Measurements from ENCODE around the gene USP22.

USP22 gene

DNA sequence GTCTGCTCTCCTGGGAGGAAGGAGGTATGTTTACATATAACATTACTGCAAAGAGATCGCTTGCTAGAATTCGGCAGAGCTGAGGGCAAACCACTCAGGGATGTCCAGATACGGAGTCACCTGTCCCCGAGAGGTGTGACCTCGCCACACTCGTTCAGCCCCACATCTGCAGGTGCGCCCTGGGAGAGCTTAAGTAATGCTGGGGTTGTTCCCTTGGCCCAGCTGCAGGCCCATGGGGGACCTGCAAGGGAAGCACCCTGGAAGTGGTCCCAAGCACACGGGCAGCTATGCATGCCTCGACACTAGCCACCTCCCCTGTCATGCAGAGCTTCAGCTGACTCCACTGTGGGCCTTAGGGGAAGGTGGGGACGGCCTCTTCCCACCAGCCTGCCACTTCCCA, 22.2 kb downstream of the USP22 start:
- no peak for DNase-seq (ENCODE audit: low read depth in 2 of 2)

DNA sequence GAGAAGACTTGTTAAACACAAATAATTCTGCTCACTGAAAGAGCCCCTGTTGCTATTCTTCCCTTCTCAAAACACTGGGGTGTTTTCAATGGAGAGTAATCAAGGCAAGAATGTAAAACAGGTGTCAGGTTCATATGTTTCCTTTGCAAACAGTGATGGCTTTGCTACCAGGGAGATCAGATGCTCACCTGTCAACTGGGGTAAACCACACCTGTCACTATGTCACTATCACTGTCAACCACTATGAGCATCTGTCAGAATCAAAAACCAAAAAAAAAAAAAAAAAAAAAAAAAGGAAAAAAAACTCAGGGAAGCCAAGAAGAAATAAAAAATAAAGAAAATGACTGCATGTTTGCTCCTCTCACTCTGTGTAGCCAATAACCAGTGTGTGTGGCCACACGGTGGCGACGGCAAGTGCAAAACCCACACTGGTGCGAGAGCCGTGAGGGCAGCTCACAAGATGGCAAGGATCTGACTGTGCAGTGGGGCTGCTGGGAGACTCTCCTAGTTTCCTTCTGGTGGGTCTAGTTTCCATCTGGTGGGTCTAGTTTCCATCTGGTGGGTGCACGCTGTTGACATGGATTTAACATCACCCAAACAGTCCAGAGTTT, 22.7 kb downstream of the USP22 start:
- DNase-seq (ENCODE audit: low read depth in 2 of 2): peak in 1 of 2 donors; percentile 11

DNA sequence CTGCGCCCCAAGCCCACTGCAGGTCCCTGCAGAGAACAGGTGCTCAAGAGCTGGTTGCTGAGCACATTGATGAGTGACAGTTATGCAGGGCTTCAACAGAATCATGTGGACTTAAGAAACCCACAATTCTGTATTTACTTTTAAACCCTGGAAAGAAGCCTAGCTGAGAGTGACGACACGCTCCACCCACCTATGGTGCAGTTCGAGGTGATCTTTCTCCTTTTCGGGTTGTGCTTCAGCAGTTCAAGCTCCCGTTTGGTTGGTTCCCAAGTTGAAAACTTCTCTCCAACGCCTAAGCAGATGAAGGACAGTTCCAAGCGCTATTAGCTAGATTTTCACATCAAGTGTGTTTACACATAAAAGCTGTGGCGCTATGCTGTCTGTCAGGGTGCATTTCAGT, 23.9 kb downstream of the USP22 start:
- no peak for DNase-seq (ENCODE audit: low read depth in 2 of 2)

DNA sequence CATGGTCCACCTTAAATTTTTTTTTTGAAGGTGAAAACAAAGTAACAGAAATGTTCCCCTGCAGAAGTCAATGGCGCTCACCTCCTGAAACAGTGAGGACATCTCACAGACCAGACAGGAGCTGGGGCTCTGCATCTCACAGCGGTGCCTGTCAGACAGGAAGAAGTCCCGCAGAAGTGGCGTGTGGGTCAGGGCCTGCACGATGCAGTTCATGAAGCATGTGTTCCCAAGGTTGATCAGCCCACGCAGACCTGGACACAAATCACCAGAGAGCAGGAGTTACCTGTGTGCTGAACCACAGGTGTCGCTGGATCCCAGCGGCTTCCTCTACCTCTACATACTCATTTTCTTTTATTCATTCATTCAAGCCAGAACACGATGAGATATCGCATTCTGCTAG, 24.9 kb downstream of the USP22 start:
- DNase-seq (ENCODE audit: low read depth in 2 of 2): no peak

DNA sequence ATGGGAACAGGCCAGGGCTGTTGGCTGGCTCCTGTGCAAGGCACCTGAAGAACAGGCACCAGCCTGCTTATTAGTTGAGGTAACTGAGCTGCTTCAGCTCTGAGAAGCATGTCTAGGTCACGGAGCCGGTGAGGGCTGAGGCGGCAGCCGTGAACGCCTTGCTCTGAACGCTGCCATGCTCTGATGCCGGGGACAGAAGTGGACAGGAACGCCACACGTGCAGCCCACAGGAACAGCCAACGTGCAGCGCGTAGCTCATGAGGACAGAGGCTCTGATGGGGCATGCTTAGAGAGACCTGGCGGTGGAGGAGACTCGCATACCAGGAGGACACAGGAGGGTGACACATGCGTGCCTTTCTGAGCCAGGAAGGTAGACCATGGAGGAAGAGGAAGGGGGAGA, 25.6 kb downstream of the USP22 start:
- no peak for DNase-seq (ENCODE audit: low read depth in 2 of 2)

DNA sequence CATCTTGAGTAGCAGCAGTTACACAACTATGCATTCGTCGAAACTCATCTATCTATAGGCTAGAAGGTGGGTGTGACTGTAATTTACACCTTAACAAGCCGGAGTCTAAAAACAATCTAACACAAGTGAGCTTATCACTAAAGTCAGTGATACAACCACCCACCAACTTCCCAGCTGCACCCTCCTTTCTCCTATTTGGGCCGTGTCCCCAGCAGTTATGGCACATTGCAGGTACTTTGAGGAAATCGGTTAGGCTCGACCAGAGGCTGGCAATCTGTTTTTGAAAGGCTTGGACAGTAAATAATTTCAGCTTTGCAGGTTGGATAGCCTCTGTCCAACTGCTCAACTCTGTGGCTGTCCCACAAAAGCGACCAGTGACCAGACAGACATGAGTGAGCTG, 26.0 kb downstream of the USP22 start:
- no peak for DNase-seq (ENCODE audit: low read depth in 2 of 2)

DNA sequence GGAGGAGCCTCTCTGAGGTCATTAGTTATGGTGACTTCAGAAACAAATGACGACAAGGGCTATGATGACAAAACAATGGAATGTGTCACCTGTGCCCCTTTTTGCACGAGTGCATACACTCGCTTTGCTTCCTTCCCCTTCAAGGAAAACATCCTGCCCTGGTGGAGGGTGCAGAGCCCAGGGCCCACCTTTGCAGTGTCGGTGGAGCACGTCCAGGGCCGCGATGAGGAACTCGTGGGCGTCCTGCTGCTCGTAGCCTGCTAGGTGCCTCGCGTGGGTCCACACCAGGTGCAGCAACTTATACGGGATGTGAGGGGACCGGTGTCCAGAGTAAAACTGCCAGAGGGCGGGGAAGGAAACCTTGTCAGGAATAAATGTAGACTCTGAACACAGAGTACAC, 27.2 kb downstream of the USP22 start:
- no peak for DNase-seq (ENCODE audit: low read depth in 2 of 2)

DNA sequence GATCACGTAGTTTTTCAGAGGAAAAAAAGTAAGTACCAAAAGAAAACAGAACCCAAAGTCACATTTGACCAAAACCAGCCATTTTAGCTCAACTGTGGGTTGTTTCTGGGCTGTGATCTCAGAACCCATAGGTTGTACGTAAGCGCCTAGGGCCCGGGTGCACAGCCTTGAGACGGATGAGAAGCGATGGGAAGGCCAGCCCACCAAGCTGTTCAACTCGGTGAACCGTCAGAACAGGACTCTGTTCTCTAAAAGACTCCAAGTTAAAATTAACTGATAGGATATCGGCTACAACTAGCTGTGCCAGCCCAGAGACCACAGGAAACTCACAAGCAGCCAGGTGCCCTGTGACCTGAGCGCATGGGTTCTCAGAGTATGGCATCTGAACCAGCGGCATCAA, 28.3 kb downstream of the USP22 start:
- DNase-seq (ENCODE audit: low read depth in 2 of 2): no peak

DNA sequence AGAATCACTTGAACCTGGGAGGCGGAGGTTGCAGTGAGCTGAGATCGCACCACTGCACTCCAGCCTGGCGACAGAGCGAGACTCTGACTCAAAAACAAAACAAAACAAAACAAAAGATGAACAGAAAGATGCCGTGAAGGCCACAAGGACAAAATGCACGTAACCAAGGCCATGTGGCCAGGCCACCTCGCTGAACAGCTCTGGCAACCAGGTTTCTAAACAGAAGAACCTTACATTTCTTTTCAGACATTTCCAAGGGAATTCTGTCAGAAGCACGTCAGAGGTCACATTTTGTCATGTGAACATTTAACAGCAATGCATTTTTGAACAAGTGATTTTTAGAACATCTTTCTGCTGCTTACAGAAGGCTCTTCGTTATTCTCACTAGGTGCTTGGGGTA, 28.8 kb downstream of the USP22 start:
- no peak for DNase-seq (ENCODE audit: low read depth in 2 of 2)

DNA sequence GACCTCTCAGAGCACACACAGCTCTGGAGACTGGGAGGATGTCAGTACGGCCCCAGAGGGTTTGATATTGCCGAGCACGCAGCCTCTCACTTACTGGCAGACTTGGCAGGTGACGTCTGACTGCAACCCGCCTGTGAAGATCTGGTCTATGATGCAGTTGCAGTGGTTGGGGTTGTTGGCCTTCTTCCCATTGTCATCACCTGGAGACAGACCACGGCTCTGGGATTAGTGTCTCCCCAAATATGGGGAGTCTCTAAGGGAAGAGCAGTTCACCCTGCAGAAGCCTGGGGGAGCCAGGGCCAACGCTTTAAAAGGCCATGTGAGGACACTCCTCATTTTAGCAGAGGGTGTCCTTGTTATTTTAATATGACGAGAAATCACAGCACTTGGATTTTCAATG, 30.1 kb downstream of the USP22 start:
- DNase-seq (ENCODE audit: low read depth in 2 of 2): no peak

DNA sequence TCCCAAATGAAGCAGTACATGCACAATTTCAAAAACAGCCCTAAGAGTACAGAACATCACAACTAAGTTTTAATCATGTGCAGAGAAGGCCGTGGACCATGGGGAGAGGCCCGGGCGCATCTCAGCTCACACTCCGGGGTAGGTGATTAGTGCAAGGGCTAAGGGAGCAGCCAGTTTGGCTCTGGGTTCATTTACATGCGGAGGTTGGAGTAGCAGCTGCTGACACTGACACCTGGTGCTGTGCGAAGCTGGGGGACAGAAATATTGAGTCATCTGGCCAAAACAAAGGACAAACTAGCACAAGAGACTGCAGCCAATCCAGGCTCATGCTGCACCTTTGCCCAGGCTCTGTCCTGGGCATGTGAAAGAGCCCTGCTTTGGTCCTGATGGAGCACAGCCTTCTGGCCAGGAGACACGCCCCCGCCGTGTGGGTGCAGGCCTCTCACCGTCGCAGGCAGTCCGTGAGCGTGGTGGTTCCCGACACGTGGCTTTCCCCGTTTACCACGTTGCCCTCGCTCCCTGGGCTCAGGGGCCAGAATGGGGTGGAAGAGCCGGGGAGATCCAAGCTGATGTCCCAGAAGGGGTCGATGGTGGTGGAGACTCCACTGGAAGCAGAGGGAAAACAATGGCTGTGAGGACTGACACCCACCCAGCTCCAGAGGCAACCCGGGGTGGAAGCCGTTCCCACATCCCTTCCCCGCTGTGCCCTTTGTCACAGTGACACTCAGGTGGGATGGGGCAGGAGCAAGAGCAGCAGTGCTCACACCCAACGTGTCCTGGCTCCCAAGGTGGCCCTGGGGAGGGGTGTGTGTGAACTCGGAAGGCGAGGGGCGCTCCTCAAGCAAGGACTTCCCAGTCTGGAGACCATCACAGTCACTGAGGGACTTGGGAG, 31.9 kb downstream of the USP22 start:
- DNase-seq (ENCODE audit: low read depth in 2 of 2): no peak

DNA sequence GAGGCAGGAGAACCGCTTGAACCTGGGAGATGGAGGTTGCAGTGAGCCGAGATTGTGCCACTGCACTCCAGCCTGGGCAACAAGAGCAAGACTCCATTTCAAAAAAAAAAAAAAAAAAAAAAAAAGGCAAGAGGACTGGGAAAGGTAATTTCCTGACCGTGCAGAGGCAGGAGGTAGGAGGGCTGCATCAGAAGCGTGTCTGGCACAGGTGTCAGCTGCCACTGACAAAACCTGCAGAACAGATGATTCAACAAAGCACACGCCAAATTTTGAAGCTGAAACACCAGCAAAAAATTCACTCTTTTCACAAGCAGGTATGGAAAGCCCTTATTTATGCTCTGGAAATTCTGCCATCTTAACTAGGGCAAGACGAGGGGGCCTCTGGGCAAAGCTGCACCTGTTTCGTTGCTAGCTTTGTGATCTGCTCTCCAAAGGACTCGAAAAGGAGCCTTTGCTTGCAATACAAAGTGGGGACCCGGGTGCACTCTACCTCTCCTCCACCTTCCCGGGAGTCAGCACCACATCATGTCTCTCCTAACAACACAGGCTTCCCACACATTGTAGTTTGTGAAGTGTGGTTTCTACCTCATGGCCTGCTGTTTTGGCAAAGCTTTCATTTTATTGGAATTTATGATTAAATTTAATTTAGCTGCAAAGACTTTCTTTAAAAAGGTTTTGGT, 33.7 kb downstream of the USP22 start:
- DNase-seq (ENCODE audit: low read depth in 2 of 2): no peak

DNA sequence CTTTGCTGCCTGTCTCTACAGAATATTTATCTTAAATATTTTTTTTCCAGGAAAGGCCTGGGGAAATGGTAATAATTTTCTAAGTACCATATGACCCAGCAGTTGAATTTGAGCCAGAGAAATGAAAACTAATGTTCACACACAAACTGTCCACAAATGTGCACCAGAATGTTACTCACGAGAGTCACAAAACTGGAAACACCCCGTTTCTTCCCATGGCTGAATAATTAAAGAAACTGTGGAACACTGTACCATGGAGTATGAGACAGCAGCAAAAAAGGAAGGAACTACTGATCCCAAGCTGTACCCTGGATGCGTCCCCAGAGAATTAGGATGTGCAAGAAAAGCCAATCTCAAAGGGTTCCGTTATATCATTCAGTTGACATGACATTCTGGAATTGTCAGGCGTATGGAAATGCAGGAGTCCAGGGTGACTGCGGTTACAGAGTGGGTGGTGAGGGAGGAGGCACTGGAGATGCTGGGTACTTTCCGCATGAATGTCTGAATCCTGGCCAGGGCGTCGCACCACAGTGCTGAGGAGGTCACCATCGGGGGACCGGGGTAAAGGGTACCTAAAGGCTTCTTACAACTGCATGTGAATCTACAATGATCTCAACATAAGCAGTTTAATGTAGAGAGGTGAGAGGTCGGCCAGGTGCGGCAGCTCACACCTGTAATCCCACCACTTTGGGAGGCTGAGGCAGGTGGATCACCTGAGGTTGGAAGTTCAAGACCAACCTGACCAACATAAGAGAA, 34.5 kb downstream of the USP22 start:
- DNase-seq (ENCODE audit: low read depth in 2 of 2): no peak

DNA sequence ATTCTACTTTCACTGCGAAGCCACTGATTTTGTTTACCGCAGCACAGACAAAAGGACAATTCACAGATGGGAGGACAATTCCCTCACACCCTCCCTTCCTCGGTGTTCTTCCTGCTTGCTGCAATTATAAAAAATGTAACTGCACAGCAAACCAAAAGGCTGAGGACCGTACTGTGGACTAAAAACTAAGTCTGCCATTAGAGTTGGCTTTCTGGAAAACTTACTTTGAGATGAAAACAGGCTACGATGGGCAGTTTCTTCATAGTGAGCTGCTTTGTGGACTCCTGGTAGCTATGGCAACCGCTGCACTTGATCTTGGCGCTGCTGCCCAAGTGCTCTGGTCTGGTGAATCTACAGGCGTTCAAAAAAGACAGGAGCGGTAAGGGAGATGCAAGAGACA, 35.2 kb downstream of the USP22 start:
- DNase-seq (ENCODE audit: low read depth in 2 of 2): no peak

DNA sequence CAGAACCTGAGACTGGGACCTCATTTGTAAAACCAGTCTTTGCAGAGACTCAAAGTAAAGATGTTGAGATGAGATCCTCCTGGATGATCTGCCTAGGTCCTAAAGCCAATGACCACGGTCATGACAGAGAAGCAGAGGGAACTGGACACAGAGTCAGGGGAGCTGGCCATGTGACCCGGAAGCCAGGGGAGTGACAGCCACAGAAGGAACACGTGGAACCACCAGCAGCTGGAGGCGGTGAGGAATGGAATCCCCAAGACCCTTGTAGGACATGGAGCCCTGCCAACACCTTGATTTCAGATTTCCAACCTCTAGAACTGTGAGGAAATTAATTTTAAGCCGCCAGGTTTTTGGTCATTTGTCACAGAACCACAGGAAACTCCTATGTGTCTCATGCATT, 37.0 kb downstream of the USP22 start:
- no peak for DNase-seq (ENCODE audit: low read depth in 2 of 2)

DNA sequence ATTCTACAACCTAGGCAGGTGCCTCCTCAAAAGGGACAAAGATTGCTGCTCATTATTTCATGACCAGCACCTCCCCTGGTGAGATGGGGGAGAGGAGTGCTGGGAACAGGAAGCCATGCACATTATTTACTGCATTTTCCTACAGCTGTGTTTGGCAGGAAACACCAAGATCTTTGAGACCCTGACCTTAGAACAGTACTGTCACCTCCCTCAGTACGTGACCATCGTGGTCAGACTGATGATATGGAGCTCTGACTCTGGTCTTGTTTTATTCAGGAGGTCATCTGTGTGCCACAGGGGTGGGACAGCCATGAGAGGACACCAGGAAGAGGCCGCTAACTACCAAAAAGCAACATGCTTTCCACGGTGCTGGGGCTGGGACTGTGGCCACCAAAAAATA, 37.4 kb downstream of the USP22 start:
- DNase-seq (ENCODE audit: low read depth in 2 of 2): no peak

DNA sequence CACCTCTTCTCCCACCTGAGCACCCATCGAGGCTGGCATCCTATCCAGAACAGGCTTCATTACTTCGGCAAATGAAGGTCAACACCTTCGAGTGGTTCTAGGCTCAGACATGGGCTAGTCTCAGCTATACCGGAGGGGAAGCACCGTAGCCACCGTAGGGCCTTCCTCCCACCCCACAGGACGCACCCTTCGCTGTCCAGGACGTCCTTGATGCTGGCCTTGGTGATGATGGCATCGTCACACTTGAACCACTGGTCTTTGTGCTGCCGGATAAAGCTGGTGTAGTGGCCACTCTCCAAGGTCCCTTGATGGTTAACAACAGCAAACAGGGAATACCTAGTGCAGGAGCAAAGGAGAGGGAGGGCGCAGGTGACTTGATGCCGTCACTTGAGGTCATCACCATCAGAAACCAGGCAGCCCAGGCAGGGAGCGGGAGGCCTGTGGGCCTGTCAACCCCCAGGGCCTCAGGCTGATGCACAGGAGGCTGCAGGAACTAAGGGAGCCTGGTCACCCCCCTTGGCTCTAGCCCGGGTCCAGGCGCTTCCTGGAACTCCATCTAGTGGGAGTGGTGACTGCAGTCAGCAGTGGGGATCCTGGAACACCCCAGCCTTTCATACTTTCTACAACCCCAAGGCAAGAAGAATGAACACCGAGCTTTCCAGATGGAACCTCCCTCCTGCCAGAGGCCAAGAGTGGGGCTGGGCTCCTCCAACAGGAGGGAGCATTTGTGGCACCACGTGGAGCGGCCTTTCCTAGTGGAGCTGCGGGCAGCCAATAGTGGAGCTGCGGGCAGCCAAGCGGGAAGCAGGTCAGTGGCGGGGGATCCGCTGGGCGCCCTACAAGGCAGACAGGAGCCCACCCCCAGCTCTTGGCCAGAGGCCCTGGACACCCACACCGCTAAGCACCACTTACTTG, 38.5 kb downstream of the USP22 start:
- DNase-seq (ENCODE audit: low read depth in 2 of 2): no peak

DNA sequence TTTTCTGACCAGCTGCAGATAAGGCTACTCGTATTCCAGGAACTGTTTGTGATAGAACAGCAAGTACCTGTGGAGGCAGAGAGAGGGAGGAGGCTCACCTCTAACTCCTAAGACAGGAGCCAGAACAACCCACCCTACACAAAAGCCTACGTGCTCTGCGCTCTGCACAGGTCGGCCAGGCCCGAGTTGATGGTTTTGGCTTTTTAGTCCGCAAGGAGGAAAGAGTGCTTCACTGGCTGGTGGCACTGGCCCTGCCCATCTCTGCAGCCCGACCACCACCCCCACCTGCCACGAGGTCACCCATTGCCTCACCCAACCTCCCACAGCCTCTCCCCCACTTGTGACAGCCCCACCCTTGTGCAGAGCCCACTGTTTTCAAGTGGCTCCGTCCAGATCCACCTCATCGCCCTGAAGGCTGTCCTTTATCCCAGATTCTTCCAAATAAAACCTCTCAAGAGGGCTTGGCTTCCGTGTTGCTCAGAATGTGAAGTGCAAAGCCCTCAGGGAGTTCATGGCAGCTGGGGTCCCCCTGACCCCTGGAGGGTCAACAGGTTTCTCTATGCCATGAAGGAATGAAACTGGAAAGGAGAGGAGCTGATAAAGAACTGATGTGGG, 39.7 kb downstream of the USP22 start:
- no peak for DNase-seq (ENCODE audit: low read depth in 2 of 2)

DNA sequence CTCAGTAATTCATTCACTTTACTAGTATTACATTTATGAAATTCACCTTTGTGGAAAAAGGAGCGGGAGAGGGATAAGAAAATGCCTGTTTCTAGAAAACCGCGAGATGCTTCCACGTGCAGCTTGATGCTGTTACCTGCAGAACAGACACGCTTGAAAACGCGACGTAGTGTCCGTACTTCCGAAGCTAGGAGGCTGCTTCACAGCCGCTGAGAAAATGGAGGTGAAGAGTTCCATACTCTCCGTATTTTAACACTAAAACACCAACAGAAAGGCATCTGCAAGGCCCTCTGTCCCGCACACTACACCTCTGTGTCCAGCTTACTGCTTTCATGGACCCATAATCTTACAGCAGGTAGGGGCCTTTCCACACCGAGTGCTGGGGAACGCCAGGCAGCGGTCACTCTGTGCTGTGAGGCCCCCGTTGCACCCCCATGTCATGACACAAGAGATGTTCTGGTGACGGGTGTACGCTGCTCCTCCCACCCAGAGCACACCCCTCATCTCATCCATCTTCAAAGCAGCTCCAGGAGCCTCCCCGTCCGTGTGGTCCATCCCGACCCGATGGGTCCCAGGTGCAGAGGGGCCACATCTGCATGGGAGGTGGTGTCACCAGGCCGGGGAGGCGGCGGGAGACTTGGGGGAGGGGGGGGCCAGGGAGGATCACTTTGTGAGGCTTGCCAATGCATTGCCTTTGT, 40.4 kb downstream of the USP22 start:
- no peak for DNase-seq (ENCODE audit: low read depth in 2 of 2)

DNA sequence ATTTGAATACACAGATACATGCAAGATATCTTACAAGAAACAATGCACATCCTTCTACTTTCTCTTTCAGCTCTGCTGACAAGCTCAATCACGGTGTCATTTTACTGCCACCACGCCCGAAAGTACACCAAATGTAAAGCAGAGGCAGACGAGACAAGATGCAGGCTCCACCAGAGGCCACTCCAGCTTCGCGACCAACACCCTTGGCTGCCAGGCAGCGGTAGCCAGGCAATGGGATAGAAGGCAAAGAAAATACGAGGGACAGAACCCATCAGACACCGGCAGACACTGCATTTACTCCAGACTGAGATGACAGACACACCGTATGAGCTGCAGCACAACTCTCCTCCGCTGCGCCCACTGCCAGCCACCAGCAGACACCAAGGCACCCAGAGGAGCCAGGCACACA, 41.0 kb downstream of the USP22 start:
- DNase-seq (ENCODE audit: low read depth in 2 of 2): no peak

Measured in stimulated activated CD8-positive, alpha-beta memory T cell treated with anti-CD3 and anti-CD28 coated beads, Interleukin-7, amount 100 ng/mL, for 1 hour (primary cell).